Skeletal muscle tissue (tissue), 4 donors: Measurements from ENCODE around the gene SLC27A2. TPM values are rescaled to one million over a fixed set of nuclear protein-coding genes. Genes with fewer than 3 reads are reported as not detected.

Source experiments
- H3K27ac ChIP-seq: one replicate; pipeline ENCODE4 v1.7.0; 2013; ENCODE audit warnings: mild to moderate bottlenecking, low read depth, low read length, inconsistent platforms
- H3K27me3 ChIP-seq, 3 donors: one replicate each; pipeline ENCODE4 v1.7.0; 2013; ENCODE audit warnings: low read length in 3 of 3; ENCODE audit not compliant: control insufficient read depth in 3 of 3, insufficient read depth in 3 of 3
- H3K36me3 ChIP-seq, 3 donors: one replicate each; pipeline ENCODE4 v1.7.0; 2013; ENCODE audit warnings: low read length in 3 of 3; ENCODE audit not compliant: control insufficient read depth in 3 of 3, insufficient read depth in 3 of 3
- H3K4me1 ChIP-seq, 3 donors: one replicate each; pipeline ENCODE4 v1.7.0; 2013; ENCODE audit warnings: low read length in 3 of 3, mild to moderate bottlenecking in 3 of 3; ENCODE audit not compliant: control insufficient read depth in 3 of 3, insufficient read depth in 3 of 3
- H3K4me3 ChIP-seq, 3 donors: one replicate each; pipeline ENCODE4 v1.7.0; 2013; ENCODE audit warnings: low read length in 3 of 3
- H3K9ac ChIP-seq, 3 donors: one replicate each; pipeline ENCODE4 v1.7.0; 2013; ENCODE audit warnings: low read length in 3 of 3, mild to moderate bottlenecking in 3 of 3, moderate library complexity in 2 of 3, low read depth in 1 of 3
- H3K9me3 ChIP-seq, 3 donors: one replicate each; pipeline ENCODE4 v1.7.0; 2013; ENCODE audit warnings: low read length in 3 of 3; ENCODE audit not compliant: control insufficient read depth in 3 of 3
- total RNA-seq: library from RNA; depleted of rRNA; stranded (reverse); fragments of >200 nt; gene quantifications from one replicate; pipeline ENCODE4 v1.2.3, GENCODE V29; 2014
- donor health status: Osteomylitis.

SLC27A2 gene
- total RNA-seq, 1 donor from 2014 or later = under 0.01 TPM

GRCh38 chr15:50247819-50248655 lies 66.0 kb downstream of the SLC27A2 start:
- Histone ChIP-seq H3K9me3 (no peaks in the 10 kb centered on the region), H3K4me3 (no peak overlapping the region), H3K27me3 (peaks cover 0 to 10% (median 6%) of the 10 kb centered on the region in 3 donors), H3K36me3 (no peaks in the 10 kb centered on the region), H3K27ac (no peak overlapping the region), H3K4me1 (no peaks in the 10 kb centered on the region), H3K9ac (no peak overlapping the region)

- Histone ChIP-seq H3K27ac (no peak overlapping the region), H3K4me3 (no peak overlapping the region), H3K27me3 (peaks cover 0 to 10% (median 6%) of the 10 kb centered on the region in 3 donors), H3K4me1 (no peaks in the 10 kb centered on the region), H3K9me3 (no peaks in the 10 kb centered on the region), H3K36me3 (no peaks in the 10 kb centered on the region), H3K9ac (no peak overlapping the region)
Measured at GRCh38 chr15:50248994-50249582, 67.1 kb downstream of the SLC27A2 start.

- Histone ChIP-seq H3K4me1 (no peaks in the 10 kb centered on the region), H3K36me3 (no peaks in the 10 kb centered on the region), H3K9ac (no peak overlapping the region), H3K9me3 (no peaks in the 10 kb centered on the region), H3K4me3 (no peak overlapping the region), H3K27me3 (peaks cover 0 to 10% (median 6%) of the 10 kb centered on the region in 3 donors), H3K27ac (no peak overlapping the region)
Measured at GRCh38 chr15:50249704-50250103, 67.7 kb downstream of the SLC27A2 start.

- no peaks in the 10 kb centered on the region for H3K4me1 ChIP-seq
Measured at GRCh38 chr15:50250760-50251394, 68.9 kb downstream of the SLC27A2 start.

GRCh38 chr15:50251638-50252182 lies 69.7 kb downstream of the SLC27A2 start:
- H3K9me3 ChIP-seq = no peaks in the 10 kb centered on the region
- H3K4me3 ChIP-seq = no peak overlapping the region
- H3K27me3 ChIP-seq = peaks cover 0 to 10% (median 6%) of the 10 kb centered on the region in 3 donors
- no peaks in the 10 kb centered on the region for H3K36me3 ChIP-seq
- no peaks in the 10 kb centered on the region for H3K4me1 ChIP-seq
- H3K9ac ChIP-seq = no peak overlapping the region
- H3K27ac ChIP-seq = no peak overlapping the region

More at GRCh38 chr15:50250760-50251394, 68.9 kb downstream of the SLC27A2 start:
- Histone ChIP-seq H3K27me3 (peaks cover 0 to 10% (median 6%) of the 10 kb centered on the region in 3 donors), H3K27ac (no peak overlapping the region), H3K4me3 (no peak overlapping the region), H3K36me3 (no peaks in the 10 kb centered on the region), H3K9ac (no peak overlapping the region), H3K9me3 (no peaks in the 10 kb centered on the region)

GRCh38 chr15:50252556-50252955 lies 70.6 kb downstream of the SLC27A2 start:
- no peaks in the 10 kb centered on the region for H3K36me3 ChIP-seq
- no peak overlapping the region for H3K4me3 ChIP-seq
- H3K4me1 ChIP-seq = no peaks in the 10 kb centered on the region
- no peaks in the 10 kb centered on the region for H3K9me3 ChIP-seq
- peaks cover 0 to 10% (median 6%) of the 10 kb centered on the region in 3 donors for H3K27me3 ChIP-seq
- H3K9ac ChIP-seq = no peak overlapping the region
- H3K27ac ChIP-seq = no peak overlapping the region

- Histone ChIP-seq H3K4me3 (no peak overlapping the region), H3K9ac (no peak overlapping the region), H3K27ac (no peak overlapping the region), H3K9me3 (no peaks in the 10 kb centered on the region), H3K36me3 (no peaks in the 10 kb centered on the region), H3K4me1 (no peaks in the 10 kb centered on the region), H3K27me3 (peaks cover 0 to 10% (median 6%) of the 10 kb centered on the region in 3 donors)
Measured at GRCh38 chr15:50256188-50257041, 74.4 kb downstream of the SLC27A2 start.

- no peaks in the 10 kb centered on the region for H3K4me1 ChIP-seq
- H3K4me3 ChIP-seq = no peak overlapping the region
- H3K9ac ChIP-seq = no peak overlapping the region
- H3K36me3 ChIP-seq = no peaks in the 10 kb centered on the region
- H3K9me3 ChIP-seq = no peaks in the 10 kb centered on the region
- peaks cover 0 to 7% (median 3%) of the 10 kb centered on the region in 3 donors for H3K27me3 ChIP-seq
- no peak overlapping the region for H3K27ac ChIP-seq
Measured at GRCh38 chr15:50257332-50257731, 75.3 kb downstream of the SLC27A2 start.

- Histone ChIP-seq H3K9ac (no peak overlapping the region), H3K27ac (no peak overlapping the region), H3K9me3 (no peaks in the 10 kb centered on the region), H3K36me3 (no peaks in the 10 kb centered on the region), H3K27me3 (peaks cover 0 to 3% (median 0%) of the 10 kb centered on the region in 3 donors), H3K4me1 (no peaks in the 10 kb centered on the region), H3K4me3 (no peak overlapping the region)
Measured at GRCh38 chr15:50257924-50258323, 75.9 kb downstream of the SLC27A2 start.
